H9 (cell line): Measurements from ENCODE around the gene DYRK3. TPM values are rescaled to one million over a fixed set of nuclear protein-coding genes. Genes with fewer than 3 reads are reported as not detected.

Experiments used
- DNase-seq: peaks from one replicate; pipeline ENCODE4 v3.0.0-alpha.2; 2017
- H2AFZ ChIP-seq: one replicate; pipeline ENCODE4 v1.6.1; 2013; ENCODE audit warnings: mild to moderate bottlenecking, low read length, control low read depth, moderate library complexity
- H2AK5ac ChIP-seq: 2 replicates; pipeline ENCODE4 v1.6.1; 2013; ENCODE audit warnings: low read length, control low read depth, mixed read lengths; ENCODE audit not compliant: insufficient read length
- H2BK120ac ChIP-seq: one replicate; pipeline ENCODE4 v1.6.1; 2013; ENCODE audit warnings: low read depth, mild to moderate bottlenecking, low read length, control low read depth, inconsistent platforms; ENCODE audit not compliant: poor library complexity, severe bottlenecking
- H2BK12ac ChIP-seq: 2 replicates; pipeline ENCODE4 v1.6.1; 2013; ENCODE audit warnings: low read length, control low read depth, mixed read lengths, low read depth; ENCODE audit not compliant: insufficient read length
- H2BK15ac ChIP-seq: 2 replicates; pipeline ENCODE4 v1.6.1; 2013; ENCODE audit warnings: low read depth, low read length, control low read depth
- H2BK20ac ChIP-seq: one replicate; pipeline ENCODE4 v1.6.1; 2013; ENCODE audit warnings: low read depth, mild to moderate bottlenecking, low read length, control low read depth, inconsistent platforms; ENCODE audit not compliant: poor library complexity, severe bottlenecking
- H2BK5ac ChIP-seq: 2 replicates; pipeline ENCODE4 v1.6.1; 2013; ENCODE audit warnings: low read length, control low read depth, mixed read lengths; ENCODE audit not compliant: insufficient read length
- H3K14ac ChIP-seq: 2 replicates; pipeline ENCODE4 v1.6.1; 2013; ENCODE audit warnings: low read length, control low read depth; ENCODE audit not compliant: insufficient read depth
- H3K18ac ChIP-seq: 2 replicates; pipeline ENCODE4 v1.6.1; 2013; ENCODE audit warnings: low read depth, mild to moderate bottlenecking, mixed read lengths, low read length, control low read depth; ENCODE audit not compliant: insufficient read length
- H3K23ac ChIP-seq: 2 replicates; pipeline ENCODE4 v1.6.1; 2013; ENCODE audit warnings: low read length, control low read depth, mixed read lengths, low read depth; ENCODE audit not compliant: insufficient read length
- H3K23me2 ChIP-seq: 2 replicates; pipeline ENCODE4 v1.6.1; 2013; ENCODE audit warnings: low read depth, mild to moderate bottlenecking, mixed read lengths, low read length, control low read depth; ENCODE audit not compliant: insufficient read length, poor library complexity, severe bottlenecking
- H3K27ac ChIP-seq: 2 replicates; pipeline ENCODE4 v1.5.1; 2013; ENCODE audit warnings: low read length, control low read depth, mixed read lengths, low read depth; ENCODE audit not compliant: insufficient read length
- H3K27me3 ChIP-seq: 2 replicates; pipeline ENCODE4 v1.6.1; 2013; ENCODE audit warnings: low read length, control low read depth, inconsistent platforms; ENCODE audit not compliant: insufficient read depth
- H3K4ac ChIP-seq: 2 replicates; pipeline ENCODE4 v1.6.1; 2013; ENCODE audit warnings: low read depth, mild to moderate bottlenecking, control low read depth, inconsistent platforms, low read length, moderate library complexity
- H3K4me1 ChIP-seq: 2 replicates; pipeline ENCODE4 v1.6.1; 2013; ENCODE audit warnings: low read length, control low read depth, inconsistent platforms; ENCODE audit not compliant: insufficient read depth
- H3K4me2 ChIP-seq: 2 replicates; pipeline ENCODE4 v1.6.1; 2013; ENCODE audit warnings: low read length, control low read depth, mixed read lengths; ENCODE audit not compliant: insufficient read length, insufficient read depth
- H3K56ac ChIP-seq: 2 replicates; pipeline ENCODE4 v1.6.1; 2013; ENCODE audit warnings: low read depth, mild to moderate bottlenecking, mixed read lengths, low read length, control low read depth; ENCODE audit not compliant: insufficient read length
- H3K79me1 ChIP-seq: 2 replicates; pipeline ENCODE4 v1.6.1; 2013; ENCODE audit warnings: low read depth, mild to moderate bottlenecking, moderate library complexity, low read length, control low read depth, inconsistent platforms; ENCODE audit not compliant: insufficient read depth, poor library complexity, severe bottlenecking
- H3K79me2 ChIP-seq: 2 replicates; pipeline ENCODE4 v1.6.1; 2013; ENCODE audit warnings: low read length, control low read depth, inconsistent platforms; ENCODE audit not compliant: insufficient read depth
- H3K9ac ChIP-seq: 2 replicates; pipeline ENCODE4 v1.6.1; 2013; ENCODE audit warnings: low read length, control low read depth, mixed read lengths; ENCODE audit not compliant: insufficient read length; ENCODE audit errors: extremely low read depth
- H3K9me3 ChIP-seq: one replicate; pipeline ENCODE4 v1.6.1; 2013; ENCODE audit warnings: low read depth, low read length, inconsistent platforms; ENCODE audit not compliant: control insufficient read depth
- H3T11ph ChIP-seq: one replicate; pipeline ENCODE4 v1.6.1; 2013; ENCODE audit warnings: mild to moderate bottlenecking, low read length, control low read depth, inconsistent platforms
- H4K20me1 ChIP-seq: one replicate; pipeline ENCODE4 v1.6.1; 2013; ENCODE audit not compliant: control insufficient read depth, insufficient read length, insufficient read depth
- H4K5ac ChIP-seq: 2 replicates; pipeline ENCODE4 v1.6.1; 2013; ENCODE audit warnings: low read depth, mild to moderate bottlenecking, mixed read lengths, low read length, control low read depth; ENCODE audit not compliant: insufficient read length
- H4K8ac ChIP-seq: replicated peaks from 2 replicates; pipeline ENCODE4 v1.6.1; 2013; ENCODE audit warnings: low read length, control low read depth, mixed read lengths, low read depth; ENCODE audit not compliant: insufficient read length
- H4K91ac ChIP-seq: 2 replicates; pipeline ENCODE4 v1.6.1; 2013; ENCODE audit warnings: low read depth, mild to moderate bottlenecking, moderate library complexity, mixed read lengths, low read length, control low read depth; ENCODE audit not compliant: insufficient read length
- H3K27ac Mint-ChIP-seq, 3 experiments: 2 replicates in 2 of 3; 3 replicates in 1 of 3; pipeline ENCODE4 v1.8.0; 2020 to 2021; ENCODE audit warnings: mixed read lengths in 3 of 3, mild to moderate bottlenecking in 1 of 3, moderate library complexity in 1 of 3
- H3K27me3 Mint-ChIP-seq: 2 replicates; pipeline ENCODE4 v1.8.0; 2021; ENCODE audit warnings: low read depth, mild to moderate bottlenecking, moderate library complexity, mixed read lengths
- H3K36me3 Mint-ChIP-seq, 3 experiments: 2 replicates in 2 of 3; 3 replicates in 1 of 3; pipeline ENCODE4 v1.8.0; 2020 to 2021; ENCODE audit warnings: low read depth in 3 of 3, mixed read lengths in 3 of 3; ENCODE audit not compliant: insufficient read depth in 1 of 3
- H3K4me1 Mint-ChIP-seq, 2 experiments: 2 replicates each; pipeline ENCODE4 v1.8.0; 2020; ENCODE audit warnings: mixed read lengths in 2 of 2
- H3K4me3 Mint-ChIP-seq, 2 experiments: 2 replicates in 1 of 2; 3 replicates in 1 of 2; pipeline ENCODE4 v1.8.0; 2020 to 2021; ENCODE audit warnings: mild to moderate bottlenecking in 2 of 2, mixed read lengths in 2 of 2, moderate library complexity in 1 of 2
- H3K9me3 Mint-ChIP-seq, 2 experiments: 2 replicates in 1 of 2; 3 replicates in 1 of 2; pipeline ENCODE4 v1.8.0; 2020; ENCODE audit warnings: mild to moderate bottlenecking in 2 of 2, mixed read lengths in 2 of 2, moderate library complexity in 1 of 2
- WGBS: extraction: QIAGEN DNeasy Blood & Tissue Kit; methylation state at CpG from one replicate; pipeline ENCODE4 v1.1.7; 2013; ENCODE audit warnings: missing lambda C conversion rate, low lambda C conversion rate, mixed read lengths; ENCODE audit not compliant: insufficient read length; ENCODE audit errors: extremely low coverage; 5-methylcytosine and 5-hydroxymethylcytosine counted together
- total RNA-seq: library from RNA; stranded (reverse); gene quantifications from 2 replicates; pipeline ENCODE4 v1.2.1, GENCODE V29; 2021
- TF ChIP-seq, protein P1 (sequence below): fragments of 200-600 bp; sonication (generic); conservative IDR thresholded peaks from 3 replicates; pipeline ENCODE4 v1.8.0; 2021; ENCODE audit warnings: antibody characterized with exemption, mild to moderate bottlenecking

Gene DYRK3
- total RNA-seq, 1 experiment from 2014 or later, result 4.7 TPM

DNA sequence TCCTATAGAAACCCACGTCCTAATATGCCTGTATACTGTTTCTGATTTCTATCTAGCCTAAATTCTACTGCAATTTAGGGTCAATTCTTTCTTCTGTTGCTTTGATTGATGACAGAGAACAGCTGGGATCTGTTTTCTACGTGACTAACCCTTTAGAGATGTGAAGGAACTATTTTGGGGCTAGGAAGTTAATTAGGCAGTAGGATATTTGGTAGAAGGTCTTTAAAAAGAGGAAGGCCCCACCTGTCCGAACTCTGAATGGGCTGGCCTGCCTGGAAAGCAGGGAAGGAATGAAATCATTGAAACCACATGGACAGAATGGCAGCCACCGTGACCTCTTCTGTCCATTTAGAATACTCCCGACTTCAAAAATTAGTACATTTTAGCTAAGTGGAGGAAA is 44.1 kb upstream of the DYRK3 start:
- no peak overlapping the region for H3K4me3 Mint-ChIP-seq
- no CpG with 5 or more reads among the region's 5 CpGs for WGBS
- TF ChIP-seq, protein P1, sequence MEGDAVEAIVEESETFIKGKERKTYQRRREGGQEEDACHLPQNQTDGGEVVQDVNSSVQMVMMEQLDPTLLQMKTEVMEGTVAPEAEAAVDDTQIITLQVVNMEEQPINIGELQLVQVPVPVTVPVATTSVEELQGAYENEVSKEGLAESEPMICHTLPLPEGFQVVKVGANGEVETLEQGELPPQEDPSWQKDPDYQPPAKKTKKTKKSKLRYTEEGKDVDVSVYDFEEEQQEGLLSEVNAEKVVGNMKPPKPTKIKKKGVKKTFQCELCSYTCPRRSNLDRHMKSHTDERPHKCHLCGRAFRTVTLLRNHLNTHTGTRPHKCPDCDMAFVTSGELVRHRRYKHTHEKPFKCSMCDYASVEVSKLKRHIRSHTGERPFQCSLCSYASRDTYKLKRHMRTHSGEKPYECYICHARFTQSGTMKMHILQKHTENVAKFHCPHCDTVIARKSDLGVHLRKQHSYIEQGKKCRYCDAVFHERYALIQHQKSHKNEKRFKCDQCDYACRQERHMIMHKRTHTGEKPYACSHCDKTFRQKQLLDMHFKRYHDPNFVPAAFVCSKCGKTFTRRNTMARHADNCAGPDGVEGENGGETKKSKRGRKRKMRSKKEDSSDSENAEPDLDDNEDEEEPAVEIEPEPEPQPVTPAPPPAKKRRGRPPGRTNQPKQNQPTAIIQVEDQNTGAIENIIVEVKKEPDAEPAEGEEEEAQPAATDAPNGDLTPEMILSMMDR, result no peak

More for the DNA sequence above, 44.1 kb upstream of the DYRK3 start:
- H3K56ac ChIP-seq, result no peak overlapping the region
- no peak overlapping the region for H2BK12ac ChIP-seq
- no peak overlapping the region for H4K91ac ChIP-seq
- H3K27me3 ChIP-seq, result no peaks in the 10 kb centered on the region
- no peak overlapping the region for H3K27ac ChIP-seq
- H3K9ac ChIP-seq, result no peak overlapping the region
- no peak overlapping the region for H3T11ph ChIP-seq
- no peaks in the 10 kb centered on the region for H3K27me3 Mint-ChIP-seq
- H2BK5ac ChIP-seq, result no peak overlapping the region
- H3K4me2 ChIP-seq, result no peak overlapping the region
- H4K20me1 ChIP-seq, result no peaks in the 10 kb centered on the region
- no peak overlapping the region for H2AFZ ChIP-seq
- no peak overlapping the region for H3K27ac Mint-ChIP-seq
- no peak overlapping the region for H3K4ac ChIP-seq
- H2AK5ac ChIP-seq, result no peak overlapping the region
- 0 out of 4 replicates have a peak, but pooled peaks cover 0 to 2% of the 10 kb centered on the region in 2 experiments for H3K4me1 Mint-ChIP-seq
- peaks cover 10 to 39% (median 33%) of the 10 kb centered on the region in 3 experiments; a peak in 6 of 7 replicates for H3K36me3 Mint-ChIP-seq
- H2BK120ac ChIP-seq, result no peak overlapping the region
- no peaks in the 10 kb centered on the region for H3K9me3 ChIP-seq
- no peak overlapping the region for H3K18ac ChIP-seq
- no peak overlapping the region for H4K5ac ChIP-seq
- H3K23ac ChIP-seq, result no peak overlapping the region
- H3K23me2 ChIP-seq, result no peaks in the 10 kb centered on the region
- no peak overlapping the region for H3K14ac ChIP-seq
- no peaks in the 10 kb centered on the region for H3K9me3 Mint-ChIP-seq
- no peaks in the 10 kb centered on the region for H3K4me1 ChIP-seq
- no peaks in the 10 kb centered on the region for H3K79me1 ChIP-seq
- no peaks in the 10 kb centered on the region for H3K79me2 ChIP-seq
- no peak overlapping the region for H2BK15ac ChIP-seq
- H2BK20ac ChIP-seq, result no peak overlapping the region
- no peak for DNase-seq
- H4K8ac ChIP-seq, result no peak overlapping the region
